Regular cardiac myocyte (primary cell): Measurements from ENCODE around the gene MEN1. TPM values are rescaled to one million over a fixed set of nuclear protein-coding genes. Genes with fewer than 3 reads are reported as not detected.

ENCODE experiments used
- total RNA-seq: library from RNA; depleted of rRNA; stranded (reverse); fragments of >200 nt; gene quantifications from 2 replicates; pipeline ENCODE4 v1.2.3, GENCODE V29; 2014

Gene MEN1
- 9.9 and 14.6 TPM in 2 replicates for total RNA-seq

DNA sequence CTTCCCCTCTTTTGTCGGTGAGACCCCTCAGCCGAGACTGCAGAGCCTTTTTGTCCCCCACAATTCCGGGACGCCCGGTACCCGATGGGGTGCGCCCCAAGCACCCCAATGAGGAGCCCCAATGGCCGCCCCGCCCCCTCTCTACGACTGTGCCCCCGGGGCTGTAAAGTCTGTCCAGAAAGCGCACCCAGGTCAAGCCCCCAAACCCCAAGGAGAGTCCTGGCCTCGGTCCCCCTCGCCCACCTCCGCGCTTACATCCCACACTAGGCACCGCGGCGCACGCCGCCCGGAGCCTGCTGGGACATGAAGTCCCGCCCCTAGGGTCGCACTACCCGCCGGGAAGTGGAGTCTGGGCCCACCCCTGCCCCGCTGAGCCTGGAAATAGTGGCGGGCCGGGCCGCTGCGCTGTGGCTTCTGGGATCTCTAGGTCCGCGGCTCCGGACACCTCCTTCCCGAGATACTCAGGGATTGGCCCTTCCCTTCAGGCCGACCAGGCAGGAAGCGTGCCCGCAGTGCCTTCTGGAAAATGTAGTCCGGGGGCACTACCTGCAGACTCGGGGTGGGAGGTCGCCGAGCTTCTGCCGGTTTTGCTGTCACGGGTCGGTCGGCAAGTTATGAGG, at the start of gene MEN1:
Gene MEN1, minus strand, starts transcription at position 281 of the 620 bp plus-strand sequence. CDS start 442 bp downstream, outside the sequence.

DNA sequence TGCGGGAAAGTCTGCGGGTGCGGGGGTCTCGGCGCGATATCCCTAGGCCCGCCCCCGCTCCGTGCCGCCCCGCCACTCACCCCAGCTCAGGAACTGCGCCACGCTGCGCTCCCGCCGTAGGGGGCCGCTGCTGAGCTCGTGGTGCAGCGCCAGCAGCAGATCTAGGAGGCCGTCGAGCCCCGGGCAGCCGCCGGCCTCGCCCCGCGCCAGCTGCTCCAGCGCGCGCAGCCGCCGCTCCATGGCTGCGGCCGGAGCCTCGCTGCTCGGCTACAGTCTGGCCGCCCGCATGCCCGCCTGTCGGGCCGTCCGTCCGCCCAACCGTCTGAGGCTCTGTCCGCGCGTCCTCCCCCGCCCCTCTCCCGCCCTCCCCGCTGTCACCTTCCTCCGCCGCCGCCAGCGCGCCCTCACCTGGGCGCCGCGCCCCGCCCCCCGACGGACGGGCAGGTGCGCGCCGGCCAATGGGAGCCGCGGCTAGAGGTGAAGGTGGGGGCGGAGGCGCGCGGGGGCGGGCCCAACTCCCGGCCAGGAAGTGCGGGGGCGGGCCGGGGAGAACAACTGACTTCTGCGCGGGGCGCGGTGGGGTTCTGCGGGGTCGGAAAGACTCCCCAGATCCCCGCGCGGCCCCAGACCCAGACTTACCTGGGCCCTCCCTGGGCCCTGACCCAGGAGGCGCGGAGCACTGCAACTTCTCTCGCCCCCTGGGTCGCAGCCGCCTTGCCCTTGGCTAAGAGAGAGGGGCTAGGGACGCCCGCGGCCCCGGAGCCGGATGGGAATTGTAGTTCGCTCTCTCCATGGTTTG, 34.2 kb upstream of the MEN1 start, which contains the start of gene CDC42BPG:
Gene CDC42BPG, minus strand, starts transcription at position 324 of the 799 bp plus-strand sequence. Its CDS starts 84 bp downstream, at position 240.

DNA sequence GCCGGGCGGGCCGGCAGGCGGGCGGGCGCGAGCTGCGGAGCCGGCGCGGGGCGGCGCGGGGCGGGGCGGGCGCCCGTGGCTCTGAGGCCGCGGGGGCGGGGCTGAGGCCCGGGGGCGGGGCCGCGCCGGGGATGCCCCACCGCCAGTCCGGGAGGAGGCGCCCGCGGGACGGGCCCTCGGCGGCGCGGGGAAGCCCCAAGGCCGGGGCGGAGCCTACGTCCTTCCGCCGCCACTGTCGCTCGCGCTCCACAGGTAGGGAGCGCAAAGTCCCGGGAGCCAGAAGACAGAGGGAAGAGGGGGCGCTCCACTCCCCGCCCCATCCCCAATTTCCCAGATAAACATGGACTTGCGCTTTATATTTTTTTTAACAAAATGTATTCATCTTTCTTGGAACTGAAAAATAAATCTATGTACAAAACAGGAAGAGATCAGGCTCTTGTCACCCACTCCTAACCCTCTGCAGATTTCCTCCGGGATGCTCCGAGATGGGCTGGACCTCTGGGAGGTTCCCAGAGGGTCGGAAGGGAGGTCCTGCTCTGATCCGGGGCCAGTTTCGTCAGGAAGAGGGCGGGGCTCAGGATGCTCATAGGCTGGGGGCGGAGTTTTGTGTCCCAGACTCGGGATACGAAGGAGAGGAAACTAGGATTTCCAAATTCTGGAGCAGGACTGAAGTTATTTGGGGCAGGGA, 7.0 kb downstream of the MEN1 start, which contains the start of gene MAP4K2:
Gene MAP4K2, minus strand, starts transcription at position 57 of the 688 bp plus-strand sequence. CDS start 65 bp downstream, outside the sequence.

DNA sequence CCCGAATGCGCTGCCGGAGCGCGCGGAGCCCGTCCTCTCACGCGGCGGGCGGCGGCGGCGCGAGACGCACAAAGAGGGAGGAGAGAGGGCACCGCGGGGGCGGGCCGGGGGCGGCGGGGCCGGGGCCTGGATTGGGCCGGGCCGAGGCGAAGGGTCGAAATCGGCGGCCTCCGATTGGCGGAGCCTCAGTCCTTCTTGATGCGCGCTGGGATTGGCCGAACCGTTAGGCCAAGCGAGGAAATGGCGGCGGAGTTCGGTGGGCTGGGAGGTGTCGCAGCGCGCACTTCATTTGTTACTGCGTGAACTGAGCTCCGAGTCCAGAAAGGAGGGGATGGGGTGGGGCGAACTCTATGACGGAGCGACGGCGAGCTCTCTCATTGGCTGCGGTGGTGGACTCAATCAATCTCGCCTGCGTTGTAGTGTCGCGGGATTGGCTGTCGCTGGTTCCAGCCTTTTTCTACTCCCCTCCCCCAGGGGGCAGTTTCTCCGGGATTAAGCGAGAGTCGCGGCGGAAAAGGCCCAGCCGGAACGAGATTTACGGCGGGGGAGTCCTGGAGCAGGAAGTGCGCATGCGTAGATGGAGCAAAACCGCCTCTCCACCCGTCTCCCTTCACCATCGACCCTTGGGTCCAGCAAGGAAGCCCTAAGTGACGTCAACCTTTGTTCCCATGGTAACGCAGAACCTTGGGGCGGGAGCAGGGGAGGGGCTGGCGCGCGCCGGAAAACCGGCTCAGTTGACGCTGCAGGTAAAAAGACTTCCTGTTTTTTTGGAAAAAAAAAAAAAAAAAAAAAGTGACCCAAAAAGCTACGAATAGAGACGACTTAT, 31.7 kb downstream of the MEN1 start, which contains the start of gene SF1:
Gene SF1, minus strand, starts transcription at position 70 of the 826 bp plus-strand sequence. CDS start 150 bp downstream, outside the sequence.

DNA sequence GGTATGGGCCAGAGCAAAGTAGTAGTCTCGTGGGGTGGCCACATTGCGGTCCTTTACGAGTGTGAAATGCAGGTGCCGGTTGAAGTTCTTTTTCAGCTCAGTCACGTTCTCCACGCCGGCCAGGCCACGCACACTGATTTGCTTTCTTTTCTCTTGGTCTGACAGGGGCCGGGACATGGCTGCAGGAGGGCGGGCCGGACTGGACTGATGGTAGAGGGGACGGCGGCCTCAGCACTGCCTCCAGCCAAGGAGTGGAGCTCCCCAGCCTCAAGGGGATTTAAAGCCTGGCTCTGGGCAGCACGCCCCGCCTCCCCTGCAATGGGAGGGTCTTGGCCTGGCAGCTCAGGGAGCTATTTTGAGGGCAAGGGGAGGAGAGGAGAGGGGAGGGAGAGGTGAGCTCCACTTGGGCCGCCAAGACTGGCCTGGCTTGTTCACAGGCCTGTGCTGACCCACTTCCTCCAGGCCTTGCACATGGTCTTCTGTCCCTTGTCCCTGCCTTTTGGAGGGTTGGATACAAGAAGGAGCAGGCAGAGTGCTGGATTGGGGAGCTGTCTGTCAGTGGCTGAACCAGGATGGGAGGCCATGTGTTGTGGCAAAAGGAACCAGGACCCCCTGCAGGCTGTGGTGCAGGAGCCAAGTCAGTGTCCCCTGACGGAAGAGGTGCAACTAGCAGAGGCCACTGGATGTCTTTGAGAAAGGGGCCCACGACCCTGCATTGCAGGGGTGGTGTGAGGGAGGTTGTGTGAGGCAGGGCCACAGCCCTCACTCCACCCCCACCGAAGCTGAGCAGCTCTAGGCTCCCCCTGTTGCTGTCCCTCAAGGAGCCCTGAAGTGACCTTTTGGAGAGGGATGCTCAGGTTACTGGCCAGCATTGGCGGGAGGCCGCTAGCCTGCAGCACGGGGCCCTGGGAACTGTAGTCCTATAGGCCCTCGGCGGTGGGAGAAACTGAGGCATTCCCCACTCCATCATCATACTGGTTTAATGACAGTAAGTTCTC, 50.3 kb downstream of the MEN1 start, which contains the start of gene PYGM:
Gene PYGM, minus strand, starts transcription at position 253 of the 998 bp plus-strand sequence. Its CDS starts 76 bp downstream, at position 177.

Other genes with a start within 250 kb of the MEN1 start
- not detected in 2 replicates for gene SLC22A12, start 219.3 kb downstream of the MEN1 start, total RNA-seq
- gene NRXN2, start 87.4 kb downstream of the MEN1 start, total RNA-seq: 7.5 and 23.1 TPM in 2 replicates
- gene RASGRP2, start 66.4 kb downstream of the MEN1 start, total RNA-seq: 2.0 TPM in 1 of 2 replicates, not detected in the other
- 1.7 and 6.8 TPM in 2 replicates for gene PYGM, start 50.6 kb downstream of the MEN1 start, total RNA-seq
- gene SF1, start 32.0 kb downstream of the MEN1 start, total RNA-seq: 56.4 and 65.0 TPM in 2 replicates
- 6.2 and 11.1 TPM in 2 replicates for gene MAP4K2, start 7.3 kb downstream of the MEN1 start, total RNA-seq
- gene CDC42BPG, start 34.1 kb upstream of the MEN1 start, total RNA-seq: 0.19 and 1.1 TPM in 2 replicates
- 75.0 and 126 TPM in 2 replicates for gene EHD1, start 68.1 kb upstream of the MEN1 start, total RNA-seq
- 10.9 and 19.7 TPM in 2 replicates for gene ATG2A, start 106.7 kb upstream of the MEN1 start, total RNA-seq
- 12.7 and 30.4 TPM in 2 replicates for gene PPP2R5B, start 114.1 kb upstream of the MEN1 start, total RNA-seq
- not detected in 2 replicates for gene GPHA2, start 125.3 kb upstream of the MEN1 start, total RNA-seq
- gene MAJIN, start 161.6 kb upstream of the MEN1 start, total RNA-seq: not detected in 2 replicates
- gene BATF2, start 186.4 kb upstream of the MEN1 start, total RNA-seq: 0.28 and 0.77 TPM in 2 replicates
- 58.5 and 94.1 TPM in 2 replicates for gene ARL2, start 203.6 kb upstream of the MEN1 start, total RNA-seq
- gene SNX15, start 216.9 kb upstream of the MEN1 start, total RNA-seq: 7.9 and 8.4 TPM in 2 replicates
- gene SAC3D1, start 230.7 kb upstream of the MEN1 start, total RNA-seq: 8.2 and 18.6 TPM in 2 replicates
- gene NAALADL1, start 248.0 kb upstream of the MEN1 start, total RNA-seq: 16.9 and 21.4 TPM in 2 replicates